ENCODE results near the gene VPS25. TPM values are rescaled to one million over a fixed set of nuclear protein-coding genes. Genes with fewer than 3 reads are reported as not detected.

Gene VPS25
- total RNA-seq, 1 donor from 2014 or later: 88.7 TPM

GRCh38 chr17:42748908-42749798 is 24.1 kb upstream of the VPS25 start:
- no peak for TF ChIP-seq CTCF (conservative IDR thresholded peaks at IDR 0.05)
- H3K27me3 Mint-ChIP-seq (ENCODE audit: low read depth): peaks cover 26% of the 10 kb centered on the region
- peaks cover 2% of the 10 kb centered on the region for H3K36me3 Mint-ChIP-seq (ENCODE audit: low read depth)
- H3K27ac Mint-ChIP-seq (ENCODE audit: unreplicated experiment): no peak overlapping the region
- no peaks in the 10 kb centered on the region for H3K9me3 Mint-ChIP-seq
- H3K4me1 Mint-ChIP-seq: peaks cover 2% of the 10 kb centered on the region
- DNase-seq (ENCODE audit: low read depth, low spot score): no peak
- H3K4me3 Mint-ChIP-seq: no peak overlapping the region

DNA sequence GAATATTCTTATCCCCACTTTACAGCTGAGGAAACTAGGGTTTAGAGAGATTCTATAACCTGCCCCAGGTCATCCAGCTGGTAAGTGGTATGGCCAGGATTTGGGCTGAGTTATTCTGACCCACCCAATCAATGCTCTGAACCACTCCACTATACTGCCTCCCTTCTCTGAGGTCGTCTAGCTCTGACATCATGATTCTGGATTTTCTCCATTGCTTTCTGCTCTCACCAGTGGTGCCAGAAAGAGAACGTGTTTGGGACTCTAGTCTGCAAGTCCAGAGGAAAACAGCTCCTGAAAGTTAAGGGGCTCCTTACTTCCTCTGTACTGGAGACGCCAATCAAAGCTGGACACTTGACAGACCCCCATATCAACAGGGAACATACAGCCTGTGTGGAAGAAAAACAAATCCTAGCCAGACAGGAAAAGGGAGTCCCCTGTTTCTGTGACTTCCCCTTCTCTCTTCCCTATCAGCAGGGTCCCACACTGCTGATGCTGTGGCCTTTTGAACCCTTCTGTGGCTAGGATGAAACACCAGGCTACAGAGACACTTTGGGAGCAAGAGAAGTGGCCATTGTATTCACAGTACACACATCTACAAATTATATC is 22.4 kb upstream of the VPS25 start:
- DNase-seq (ENCODE audit: low read depth, low spot score): no peak
- no peak overlapping the region for H3K4me3 Mint-ChIP-seq

DNA sequence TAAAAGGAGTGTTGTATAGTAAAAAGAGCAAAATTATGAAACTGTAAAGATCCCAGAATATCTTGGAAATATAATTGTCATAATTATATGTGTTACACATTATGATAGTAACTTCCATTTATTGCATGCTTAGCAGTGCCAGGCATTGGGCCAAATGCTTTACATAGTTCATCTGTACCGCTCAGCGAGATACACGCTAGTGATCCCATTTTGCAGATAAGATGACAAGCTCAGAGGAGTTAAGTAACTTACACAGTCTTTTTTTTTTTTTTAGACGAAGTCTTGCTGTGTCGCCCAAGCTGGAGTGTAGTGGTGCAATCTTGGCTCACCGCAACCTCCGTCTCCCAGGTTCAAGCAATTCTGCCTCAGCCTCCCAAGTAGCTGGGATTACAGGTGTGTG is 21.6 kb upstream of the VPS25 start:
- no peak overlapping the region for H3K27ac Mint-ChIP-seq (ENCODE audit: unreplicated experiment)
- H3K4me1 Mint-ChIP-seq: peaks cover 5% of the 10 kb centered on the region
- no peak for DNase-seq (ENCODE audit: low read depth, low spot score)
- no peak overlapping the region for H3K4me3 Mint-ChIP-seq
- no peaks in the 10 kb centered on the region for H3K36me3 Mint-ChIP-seq (ENCODE audit: low read depth)
- TF ChIP-seq CTCF (conservative IDR thresholded peaks at IDR 0.05): no peak
- H3K9me3 Mint-ChIP-seq: no peaks in the 10 kb centered on the region
- H3K27me3 Mint-ChIP-seq (ENCODE audit: low read depth): peaks cover 30% of the 10 kb centered on the region

More for the DNA sequence above, 22.4 kb upstream of the VPS25 start:
- no peak for TF ChIP-seq CTCF (conservative IDR thresholded peaks at IDR 0.05)
- Mint-ChIP-seq H3K27ac (ENCODE audit: unreplicated experiment) (no peak overlapping the region), H3K4me1 (no peaks in the 10 kb centered on the region), H3K27me3 (ENCODE audit: low read depth) (peaks cover 29% of the 10 kb centered on the region), H3K36me3 (ENCODE audit: low read depth) (no peaks in the 10 kb centered on the region), H3K9me3 (no peaks in the 10 kb centered on the region)

- peaks cover 5% of the 10 kb centered on the region for H3K4me1 Mint-ChIP-seq
- no peaks in the 10 kb centered on the region for H3K36me3 Mint-ChIP-seq (ENCODE audit: low read depth)
- TF ChIP-seq CTCF (conservative IDR thresholded peaks at IDR 0.05): no peak
- H3K27me3 Mint-ChIP-seq (ENCODE audit: low read depth): peaks cover 41% of the 10 kb centered on the region
- H3K9me3 Mint-ChIP-seq: no peaks in the 10 kb centered on the region
- DNase-seq (ENCODE audit: low read depth, low spot score): no peak
- no peak overlapping the region for H3K27ac Mint-ChIP-seq (ENCODE audit: unreplicated experiment)
- H3K4me3 Mint-ChIP-seq: no peak overlapping the region
Observed at GRCh38 chr17:42754782-42755181, 18.5 kb upstream of the VPS25 start.

DNA sequence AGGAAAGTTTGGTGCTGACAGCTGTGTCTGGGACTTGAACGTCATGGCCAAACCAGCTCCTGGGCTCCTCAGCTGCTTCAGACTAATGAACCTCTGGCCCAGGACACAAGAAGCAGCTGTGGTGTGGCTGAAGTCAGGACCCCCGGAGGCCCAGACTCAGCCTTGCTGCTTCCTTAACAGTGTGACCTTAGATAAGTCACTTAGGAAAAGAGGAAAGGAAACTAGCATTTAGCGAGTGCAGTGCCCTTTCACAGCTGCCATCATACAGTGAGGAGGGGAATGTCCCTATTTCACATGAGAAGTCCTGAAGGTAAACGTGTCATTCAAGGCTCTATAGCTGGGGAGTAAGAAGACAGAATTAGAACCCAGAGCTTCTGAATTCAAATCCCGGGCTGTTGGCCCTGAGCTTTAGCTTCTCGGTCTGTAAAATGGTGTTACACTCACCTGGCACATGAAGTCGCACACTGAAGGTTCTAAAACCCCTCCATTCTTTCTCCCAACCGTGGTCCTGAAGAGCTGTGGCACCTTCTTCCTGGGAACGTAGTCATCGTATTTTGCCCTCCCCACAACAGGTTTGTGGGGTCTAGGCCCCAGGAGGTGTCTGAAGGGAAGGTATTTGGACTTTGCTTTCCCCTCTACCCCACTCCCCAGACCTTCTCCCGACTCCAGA is 13.1 kb upstream of the VPS25 start:
- H3K9me3 Mint-ChIP-seq: no peaks in the 10 kb centered on the region
- no peaks in the 10 kb centered on the region for H3K36me3 Mint-ChIP-seq (ENCODE audit: low read depth)
- H3K27me3 Mint-ChIP-seq (ENCODE audit: low read depth): peaks cover 52% of the 10 kb centered on the region
- TF ChIP-seq CTCF (conservative IDR thresholded peaks at IDR 0.05): no peak
- no peak overlapping the region for H3K27ac Mint-ChIP-seq (ENCODE audit: unreplicated experiment)
- DNase-seq (ENCODE audit: low read depth, low spot score): no peak
- H3K4me3 Mint-ChIP-seq: peak overlapping the region; percentile 81
- peaks cover 28% of the 10 kb centered on the region for H3K4me1 Mint-ChIP-seq
